Type B pancreatic cell (in vitro differentiated cells): Measurements from ENCODE around the gene KIDINS220. TPM values are rescaled to one million over a fixed set of nuclear protein-coding genes. Genes with fewer than 3 reads are reported as not detected.

ENCODE experiments used
- DNase-seq: peaks from one replicate; pipeline ENCODE4 v3.0.0; 2021; ENCODE audit warnings: mixed read lengths; ENCODE audit not compliant: unreplicated experiment; ENCODE audit errors: extremely low spot score
- H3K27ac Mint-ChIP-seq: 2 replicates; pipeline ENCODE4 v1.8.0; 2021; ENCODE audit warnings: mild to moderate bottlenecking, mixed read lengths
- H3K27me3 Mint-ChIP-seq: 2 replicates; pipeline ENCODE4 v1.8.0; 2021; ENCODE audit warnings: mixed read lengths
- H3K36me3 Mint-ChIP-seq: 2 replicates; pipeline ENCODE4 v1.8.0; 2021; ENCODE audit warnings: mixed read lengths
- H3K4me1 Mint-ChIP-seq: one replicate; pipeline ENCODE4 v1.8.0; 2021; ENCODE audit warnings: mixed read lengths; ENCODE audit not compliant: unreplicated experiment
- H3K4me3 Mint-ChIP-seq: 2 replicates; pipeline ENCODE4 v1.8.0; 2021; ENCODE audit warnings: mild to moderate bottlenecking, mixed read lengths
- H3K9me3 Mint-ChIP-seq: 2 replicates; pipeline ENCODE4 v1.8.0; 2021; ENCODE audit warnings: mixed read lengths
- total RNA-seq: library from RNA; stranded (reverse); gene quantifications from 2 replicates; pipeline ENCODE4 v1.2.1, GENCODE V29; 2021; ENCODE audit warnings: low replicate concordance
- TF ChIP-seq, protein P1 (sequence below): fragments of 200-600 bp; sonication (generic); conservative IDR thresholded peaks from 2 replicates; pipeline ENCODE4 v1.5.0; 2021; ENCODE audit warnings: antibody characterized with exemption, mild to moderate bottlenecking

The KIDINS220 gene
- total RNA-seq, 1 donor from 2014 or later: 73.1 TPM

- no peaks in the 10 kb centered on the region for H3K9me3 Mint-ChIP-seq
- no peaks in the 10 kb centered on the region for H3K27me3 Mint-ChIP-seq
- TF ChIP-seq, protein P1, sequence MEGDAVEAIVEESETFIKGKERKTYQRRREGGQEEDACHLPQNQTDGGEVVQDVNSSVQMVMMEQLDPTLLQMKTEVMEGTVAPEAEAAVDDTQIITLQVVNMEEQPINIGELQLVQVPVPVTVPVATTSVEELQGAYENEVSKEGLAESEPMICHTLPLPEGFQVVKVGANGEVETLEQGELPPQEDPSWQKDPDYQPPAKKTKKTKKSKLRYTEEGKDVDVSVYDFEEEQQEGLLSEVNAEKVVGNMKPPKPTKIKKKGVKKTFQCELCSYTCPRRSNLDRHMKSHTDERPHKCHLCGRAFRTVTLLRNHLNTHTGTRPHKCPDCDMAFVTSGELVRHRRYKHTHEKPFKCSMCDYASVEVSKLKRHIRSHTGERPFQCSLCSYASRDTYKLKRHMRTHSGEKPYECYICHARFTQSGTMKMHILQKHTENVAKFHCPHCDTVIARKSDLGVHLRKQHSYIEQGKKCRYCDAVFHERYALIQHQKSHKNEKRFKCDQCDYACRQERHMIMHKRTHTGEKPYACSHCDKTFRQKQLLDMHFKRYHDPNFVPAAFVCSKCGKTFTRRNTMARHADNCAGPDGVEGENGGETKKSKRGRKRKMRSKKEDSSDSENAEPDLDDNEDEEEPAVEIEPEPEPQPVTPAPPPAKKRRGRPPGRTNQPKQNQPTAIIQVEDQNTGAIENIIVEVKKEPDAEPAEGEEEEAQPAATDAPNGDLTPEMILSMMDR: no peak
- peak overlapping the region; percentile 96 for H3K27ac Mint-ChIP-seq
- peak overlapping the region; percentile 10 for H3K4me3 Mint-ChIP-seq
- peaks cover 3% of the 10 kb centered on the region for H3K4me1 Mint-ChIP-seq
- DNase-seq: no peak
- H3K36me3 Mint-ChIP-seq: peaks cover 62% of the 10 kb centered on the region
These were observed 33.6 kb downstream of the KIDINS220 start for GRCh38 chr2:8803658-8804379.

DNA sequence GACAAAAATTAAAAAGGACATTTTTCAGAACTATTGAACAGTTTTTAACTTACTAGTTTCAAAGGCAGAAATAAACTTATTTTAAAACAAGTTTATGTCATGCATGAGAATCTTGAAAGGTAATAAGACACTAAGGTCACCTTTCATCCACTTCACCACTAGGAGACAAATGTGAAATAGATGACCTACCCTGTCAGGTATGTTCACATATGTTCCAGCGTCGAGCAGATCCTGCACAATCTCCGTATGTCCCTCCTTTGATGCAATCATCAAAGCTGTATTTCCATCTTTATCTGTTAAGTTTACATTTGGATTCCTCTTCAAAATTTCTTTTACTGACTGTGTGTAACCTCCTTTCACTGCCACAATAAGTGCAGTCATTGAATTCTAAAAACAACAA, 34.7 kb downstream of the KIDINS220 start:
- H3K4me3 Mint-ChIP-seq: no peak overlapping the region
- H3K9me3 Mint-ChIP-seq: no peaks in the 10 kb centered on the region
- peaks cover 3% of the 10 kb centered on the region for H3K4me1 Mint-ChIP-seq
- H3K27ac Mint-ChIP-seq: peak overlapping the region; percentile 47
- no peaks in the 10 kb centered on the region for H3K27me3 Mint-ChIP-seq
- H3K36me3 Mint-ChIP-seq: peaks cover 56% of the 10 kb centered on the region
- TF ChIP-seq, protein P1: peak; percentile 34
- no peak for DNase-seq

DNA sequence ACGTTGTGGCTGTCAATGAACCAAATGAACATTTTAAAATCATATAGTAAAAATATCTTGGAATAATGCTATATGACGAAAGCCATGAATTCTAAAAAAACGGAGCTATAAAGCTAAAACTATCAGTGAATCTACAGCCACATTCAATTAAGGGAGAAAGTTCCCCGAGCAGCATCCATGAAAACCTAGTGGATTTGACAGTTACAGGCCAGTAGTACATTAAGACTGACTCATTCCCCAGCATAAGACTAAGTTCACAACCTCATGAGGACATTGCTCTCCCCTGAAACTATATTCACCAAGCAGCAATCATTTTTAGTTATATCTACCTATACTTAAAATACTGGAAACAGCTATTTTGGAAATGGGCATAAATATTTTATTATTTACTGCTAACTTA, 36.6 kb downstream of the KIDINS220 start:
- Mint-ChIP-seq H3K27me3 (no peaks in the 10 kb centered on the region), H3K36me3 (peaks cover 48% of the 10 kb centered on the region), H3K4me3 (no peak overlapping the region)

GRCh38 chr2:8800218-8800617, 37.2 kb downstream of the KIDINS220 start:
- no peaks in the 10 kb centered on the region for H3K27me3 Mint-ChIP-seq
- H3K4me3 Mint-ChIP-seq: no peak overlapping the region
- no peak overlapping the region for H3K27ac Mint-ChIP-seq
- TF ChIP-seq, protein P1: no peak
- DNase-seq: no peak
- H3K4me1 Mint-ChIP-seq: no peaks in the 10 kb centered on the region
- H3K9me3 Mint-ChIP-seq: no peaks in the 10 kb centered on the region
- H3K36me3 Mint-ChIP-seq: peaks cover 48% of the 10 kb centered on the region

More for the DNA sequence above, 36.6 kb downstream of the KIDINS220 start:
- no peak for DNase-seq
- H3K9me3 Mint-ChIP-seq: no peaks in the 10 kb centered on the region
- H3K27ac Mint-ChIP-seq: no peak overlapping the region
- TF ChIP-seq, protein P1: no peak
- H3K4me1 Mint-ChIP-seq: no peaks in the 10 kb centered on the region

- Mint-ChIP-seq H3K4me3 (no peak overlapping the region), H3K27me3 (no peaks in the 10 kb centered on the region), H3K9me3 (no peaks in the 10 kb centered on the region), H3K4me1 (no peaks in the 10 kb centered on the region), H3K27ac (no peak overlapping the region), H3K36me3 (peaks cover 52% of the 10 kb centered on the region)
- TF ChIP-seq, protein P1: no peak
- DNase-seq: no peak
These were observed 38.4 kb downstream of the KIDINS220 start for GRCh38 chr2:8799004-8799403.
